Measurements from ENCODE around the gene RAB2B.

- TF ChIP-seq, protein P1, sequence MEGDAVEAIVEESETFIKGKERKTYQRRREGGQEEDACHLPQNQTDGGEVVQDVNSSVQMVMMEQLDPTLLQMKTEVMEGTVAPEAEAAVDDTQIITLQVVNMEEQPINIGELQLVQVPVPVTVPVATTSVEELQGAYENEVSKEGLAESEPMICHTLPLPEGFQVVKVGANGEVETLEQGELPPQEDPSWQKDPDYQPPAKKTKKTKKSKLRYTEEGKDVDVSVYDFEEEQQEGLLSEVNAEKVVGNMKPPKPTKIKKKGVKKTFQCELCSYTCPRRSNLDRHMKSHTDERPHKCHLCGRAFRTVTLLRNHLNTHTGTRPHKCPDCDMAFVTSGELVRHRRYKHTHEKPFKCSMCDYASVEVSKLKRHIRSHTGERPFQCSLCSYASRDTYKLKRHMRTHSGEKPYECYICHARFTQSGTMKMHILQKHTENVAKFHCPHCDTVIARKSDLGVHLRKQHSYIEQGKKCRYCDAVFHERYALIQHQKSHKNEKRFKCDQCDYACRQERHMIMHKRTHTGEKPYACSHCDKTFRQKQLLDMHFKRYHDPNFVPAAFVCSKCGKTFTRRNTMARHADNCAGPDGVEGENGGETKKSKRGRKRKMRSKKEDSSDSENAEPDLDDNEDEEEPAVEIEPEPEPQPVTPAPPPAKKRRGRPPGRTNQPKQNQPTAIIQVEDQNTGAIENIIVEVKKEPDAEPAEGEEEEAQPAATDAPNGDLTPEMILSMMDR (IDR thresholded peaks at IDR 0.05): no peak
- TF ChIP-seq POLR2A (IDR thresholded peaks at IDR 0.05): peak in 1 of 4 donors; percentile 57
Measured at GRCh38 chr14:21437063-21437901, 39.5 kb downstream of the RAB2B start.
